Endothelial cell of umbilical vein (primary cell): Measurements from ENCODE around the gene SMARCC2. TPM values are rescaled to one million over a fixed set of nuclear protein-coding genes. Genes with fewer than 3 reads are reported as not detected.

Source experiments
- BruUV-seq: library from RNA; stranded (reverse); fragments of 400-500 nt; replicated peaks from 2 replicates; lab custom pipeline; 2021; lab: Mats Ljungman, UMichigan
- CTCF ChIA-PET: fragments of 300-600, 350-600 bp; sonication (Branson Sonifier 250); formaldehyde crosslinking; loops from one replicate; lab custom pipeline; 2021; ENCODE audit warnings: antibody characterized with exemption, inconsistent platforms; lab: Charles Lee
- POLR2A ChIA-PET: fragments of 300-600, 350-600 bp; sonication (Branson Sonifier 250); formaldehyde crosslinking; loops from one replicate; lab custom pipeline; 2021; ENCODE audit warnings: antibody characterized with exemption, inconsistent platforms; lab: Charles Lee
- DNase-seq: peaks from one replicate; pipeline ENCODE4 v3.0.0-alpha.2; 2011; ENCODE audit warnings: low read depth, low spot score
- FAIRE-seq: peaks from 2 replicates; lab custom pipeline; 2011; peaks lifted over from hg19 to GRCh38; lab: Jason Lieb, UNC
- H2AFZ ChIP-seq: 2 replicates; pipeline ENCODE4 v1.6.0; 2012; ENCODE audit warnings: low read depth, low read length, control low read depth, inconsistent platforms
- H3K27ac ChIP-seq: 2 replicates; pipeline ENCODE4 v1.5.1; 2011; ENCODE audit warnings: low read depth, mild to moderate bottlenecking, control low read depth, low read length, moderate library complexity; ENCODE audit not compliant: insufficient read depth
- H3K27me3 ChIP-seq, 2 experiments: 2 replicates each; pipeline versions ENCODE4 v1.6.0 to v1.6.1; 2011; ENCODE audit warnings: low read length in 2 of 2, mixed read lengths in 1 of 2; ENCODE audit not compliant: control insufficient read depth in 2 of 2, insufficient read depth in 2 of 2
- H3K36me3 ChIP-seq, 2 experiments: 2 replicates in 1 of 2; 3 replicates in 1 of 2; pipeline ENCODE4 v1.5.1; 2011; ENCODE audit warnings: low read length in 2 of 2, mild to moderate bottlenecking in 1 of 2, moderate library complexity in 1 of 2; ENCODE audit not compliant: control insufficient read depth in 2 of 2, insufficient read depth in 2 of 2; ENCODE audit errors: extremely low read depth in 1 of 2
- H3K4me1 ChIP-seq: 3 replicates; pipeline ENCODE4 v1.5.1; 2011; ENCODE audit warnings: mild to moderate bottlenecking, low read length; ENCODE audit not compliant: control insufficient read depth, insufficient read depth; ENCODE audit errors: extremely low read depth
- H3K4me2 ChIP-seq: 2 replicates; pipeline ENCODE4 v1.6.1; 2011; ENCODE audit warnings: low read length, control low read depth, mixed read lengths; ENCODE audit not compliant: insufficient read depth
- H3K4me3 ChIP-seq, 3 experiments: fragments of 200-600 bp in 1 of 3; sonication (generic), shearing (Covaris generic) in 1 of 3; replicated peaks in 1 of 3; 2 replicates each; pipeline ENCODE4 v1.5.1; 2011 to 2016; ENCODE audit warnings: control low read depth in 3 of 3, low read length in 3 of 3, mild to moderate bottlenecking in 2 of 3, inconsistent platforms in 1 of 3, low read depth in 1 of 3, moderate library complexity in 1 of 3; ENCODE audit not compliant: insufficient read depth in 1 of 3
- H3K79me2 ChIP-seq: 2 replicates; pipeline ENCODE4 v1.6.0; 2012; ENCODE audit warnings: low read length, inconsistent platforms; ENCODE audit not compliant: control insufficient read depth, insufficient read depth
- H3K9ac ChIP-seq: replicated peaks from 2 replicates; pipeline ENCODE3; 2011; ENCODE audit warnings: low read length, control low read depth; ENCODE audit not compliant: insufficient read depth; ENCODE audit errors: extremely low read depth
- H3K9me1 ChIP-seq: replicated peaks from 3 replicates; pipeline ENCODE4 v1.6.0; 2011; ENCODE audit warnings: mild to moderate bottlenecking, low read length; ENCODE audit not compliant: control insufficient read depth, insufficient read depth; ENCODE audit errors: extremely low read depth
- H3K9me3 ChIP-seq: replicated peaks from 2 replicates; pipeline ENCODE4 v1.5.1; 2012; ENCODE audit warnings: low read length, inconsistent platforms; ENCODE audit not compliant: control insufficient read depth, insufficient read depth
- H4K20me1 ChIP-seq: replicated peaks from 2 replicates; pipeline ENCODE3; 2011; ENCODE audit warnings: mild to moderate bottlenecking, low read length; ENCODE audit not compliant: control insufficient read depth, insufficient read depth; ENCODE audit errors: extremely low read depth
- EZH2 ChIP-seq: IDR thresholded peaks from 2 replicates; pipeline ENCODE4 v1.6.1; 2012; ENCODE audit warnings: borderline replicate concordance, low read depth, mild to moderate bottlenecking, moderate library complexity, low read length, inconsistent platforms; ENCODE audit not compliant: severe bottlenecking
- FOS ChIP-seq: IDR thresholded peaks from 2 replicates; pipeline ENCODE4 v1.6.1; 2011; ENCODE audit warnings: mild to moderate bottlenecking, low read length, moderate library complexity, borderline replicate concordance; ENCODE audit not compliant: insufficient read depth
- JUN ChIP-seq: IDR thresholded peaks from 2 replicates; pipeline ENCODE4 v1.6.1; 2011; ENCODE audit warnings: borderline replicate concordance, low read depth; ENCODE audit not compliant: insufficient read length, insufficient read depth
- MYC ChIP-seq: IDR thresholded peaks from one replicate; pipeline ENCODE4 v1.6.1; 2011; ENCODE audit warnings: mild to moderate bottlenecking, low read depth, low read length
- POLR2A ChIP-seq: IDR thresholded peaks from 2 replicates; pipeline ENCODE4 v1.6.1; 2012; ENCODE audit warnings: low read depth, mild to moderate bottlenecking, control low read depth, low read length
- POLR2AphosphoS5 ChIP-seq: IDR thresholded peaks from 2 replicates; pipeline ENCODE4 v1.6.1; 2012; ENCODE audit warnings: low read depth, mild to moderate bottlenecking, control low read depth, low read length, moderate library complexity; ENCODE audit not compliant: insufficient read depth
- dilution Hi-C: fragments of 300-500 bp; cut with MboI; formaldehyde crosslinking; loops from one replicate; pipeline ENCODE4 v1.15.0; 2019; ENCODE audit warnings: low sequenced_read_pairs; ENCODE audit not compliant: extremely low pct_ligation_motif_present
- intact Hi-C: fragments of 100-400 bp; cut with micrococcal nuclease; formaldehyde crosslinking; loops from one replicate; pipeline ENCODE4 v1.10.0; 2022
- polyA plus RNA-seq, 4 experiments: library from polyadenylated mRNA; depleted of rRNA in 3 of 4; stranded (reverse) in 3 of 4; unstranded in 1 of 4; fragments of >200 nt; gene quantifications; 2 replicates each; pipeline versions ENCODE4 v1.2.1 to v1.2.3, GENCODE V29; 2011 to 2012; ENCODE audit warnings: missing spikeins in 1 of 4
- total RNA-seq: library from RNA; stranded (reverse); gene quantifications from 2 replicates; pipeline ENCODE4 v1.2.3, GENCODE V29; 2021

SMARCC2 gene
- total and polyA plus RNA-seq, 2 donors (not counting 3 experiments of a cell fraction or from before 2014, with no cell fraction given) = 51.9 to 121 TPM

GRCh38 chr12:56162468-56163290 lies 26.6 kb downstream of the SMARCC2 start:
- Histone ChIP-seq H3K36me3 (peaks cover 21 to 43% of the 10 kb centered on the region in 2 experiments), H3K4me3 (no peak overlapping the region), H3K27me3 (no peaks in the 10 kb centered on the region), H2AFZ (no peak overlapping the region), H4K20me1 (no peaks in the 10 kb centered on the region), H3K79me2 (peaks cover 33% of the 10 kb centered on the region), H3K9ac (no peak overlapping the region), H3K4me2 (no peak overlapping the region), H3K9me1 (no peaks in the 10 kb centered on the region), H3K9me3 (no peaks in the 10 kb centered on the region), H3K27ac (no peak overlapping the region), H3K4me1 (peaks cover 17% of the 10 kb centered on the region)
- intact Hi-C loops (no loop called here), dilution Hi-C loops (no loop called here)
- peak; percentile 64 for TF ChIP-seq POLR2A
- no peak for TF ChIP-seq MYC
- peak; percentile 75 for TF ChIP-seq POLR2AphosphoS5
- no peak for TF ChIP-seq EZH2
- TF ChIP-seq FOS = no peak
- TF ChIP-seq JUN = no peak
- no peak for FAIRE-seq
- DNase-seq = no peak
- POLR2A ChIA-PET = interaction anchor here (0.6 to 3.9 kb wide), 12 partner anchors 9 to 425 kb away, joined by 3 to 23 read pairs (median 4); partner anchors contain the start of genes ESYT1, SMARCC2 and ZC3H10
- BruUV-seq = no TSS peak
- CTCF ChIA-PET = interaction anchor here (0.9 to 3.3 kb wide), 6 partner anchors 13 to 44 kb away, joined by 3 to 16 read pairs (median 10); partner anchors contain the start of genes ESYT1, SMARCC2 and ZC3H10
